ENCODE measurements around the gene NLGN1. TPM values are rescaled to one million over a fixed set of nuclear protein-coding genes. Genes with fewer than 3 reads are reported as not detected.

Gene NLGN1
- total RNA-seq, 1 donor from 2014 or later = 9.5 TPM

- no peak for DNase-seq
Observed at GRCh38 chr3:174002543-174002942, 605.0 kb downstream of the NLGN1 start.

- no peak for DNase-seq
Observed at GRCh38 chr3:174010907-174011306, 613.4 kb downstream of the NLGN1 start.

GRCh38 chr3:174016186-174016585 lies 618.6 kb downstream of the NLGN1 start:
- DNase-seq = no peak

GRCh38 chr3:174020156-174020555 lies 622.6 kb downstream of the NLGN1 start:
- DNase-seq = no peak

- no peak for DNase-seq
Observed at GRCh38 chr3:174023421-174023820, 625.9 kb downstream of the NLGN1 start.

- no peak for DNase-seq
Observed at GRCh38 chr3:174028673-174029072, 631.1 kb downstream of the NLGN1 start.

GRCh38 chr3:174035328-174035886 lies 637.9 kb downstream of the NLGN1 start:
- no peak for DNase-seq

- DNase-seq = no peak
Observed at GRCh38 chr3:174046311-174046710, 648.8 kb downstream of the NLGN1 start.

GRCh38 chr3:174049472-174049871 lies 651.9 kb downstream of the NLGN1 start:
- DNase-seq = no peak

- no peak for DNase-seq
Observed at GRCh38 chr3:174051191-174051590, 653.6 kb downstream of the NLGN1 start.

- no peak for DNase-seq
Observed at GRCh38 chr3:174058804-174059203, 661.3 kb downstream of the NLGN1 start.

- DNase-seq = no peak
Observed at GRCh38 chr3:174060431-174060830, 662.9 kb downstream of the NLGN1 start.

GRCh38 chr3:174061162-174061561 lies 663.6 kb downstream of the NLGN1 start:
- no peak for DNase-seq

GRCh38 chr3:174061731-174062130 lies 664.2 kb downstream of the NLGN1 start:
- no peak for DNase-seq

- no peak for DNase-seq
Observed at GRCh38 chr3:174062923-174063322, 665.4 kb downstream of the NLGN1 start.

GRCh38 chr3:174068035-174068434 lies 670.5 kb downstream of the NLGN1 start:
- DNase-seq = no peak

- DNase-seq = no peak
Observed at GRCh38 chr3:174072675-174073074, 675.1 kb downstream of the NLGN1 start.

GRCh38 chr3:174083706-174084105 lies 686.2 kb downstream of the NLGN1 start:
- no peak for DNase-seq

- DNase-seq = no peak
Observed at GRCh38 chr3:174089592-174089991, 692.0 kb downstream of the NLGN1 start.

- DNase-seq = no peak
Observed at GRCh38 chr3:174094669-174095068, 697.1 kb downstream of the NLGN1 start.

GRCh38 chr3:174097686-174098085 lies 700.1 kb downstream of the NLGN1 start:
- no peak for DNase-seq

GRCh38 chr3:174098746-174099145 lies 701.2 kb downstream of the NLGN1 start:
- no peak for DNase-seq

- no peak for DNase-seq
Observed at GRCh38 chr3:174099724-174100123, 702.2 kb downstream of the NLGN1 start.

GRCh38 chr3:174100744-174101143 lies 703.2 kb downstream of the NLGN1 start:
- no peak for DNase-seq

- no peak for DNase-seq
Observed at GRCh38 chr3:174101244-174101643, 703.7 kb downstream of the NLGN1 start.

Data from skin of body (tissue), 2 donors.